Heart right ventricle (tissue), 16 donors: ENCODE measurements around the gene GRHL1. TPM values are rescaled to one million over a fixed set of nuclear protein-coding genes. Genes with fewer than 3 reads are reported as not detected.
A peak's percentile ranks its signal among the peaks of the same experiment; 100 is the strongest.

Experiments used
- ATAC-seq, 8 donors: fragments of 200-7000 bp; cut with Tn5 transposase; one replicate each; pipeline ENCODE4 v1.9.1; 2020; ENCODE audit warnings: mild to moderate bottlenecking in 8 of 8, moderate library complexity in 8 of 8, moderate number of reproducible peaks in 1 of 8
- DNase-seq, 2 donors: peaks; one replicate each; pipeline ENCODE4 v3.0.0-alpha.2; 2020
- H3K27ac ChIP-seq, 10 donors: fragments of 200-600 bp; sonication (generic) in 2 of 10; one replicate each; pipeline versions ENCODE4 v1.5.0 to v1.8.0; 2020 to 2022; ENCODE audit warnings: mild to moderate bottlenecking in 3 of 10
- H3K27me3 ChIP-seq, 7 donors: fragments of 200-600 bp; one replicate each; pipeline ENCODE4 v1.8.0; 2021 to 2022; ENCODE audit warnings: mild to moderate bottlenecking in 2 of 7
- H3K36me3 ChIP-seq, 9 donors: fragments of 200-600 bp; sonication (generic) in 1 of 9; one replicate each; pipeline versions ENCODE4 v1.5.0 to v1.8.0; 2020 to 2022; ENCODE audit warnings: mild to moderate bottlenecking in 2 of 9
- H3K4me1 ChIP-seq, 9 donors: fragments of 200-600 bp; sonication (generic) in 1 of 9; one replicate each; pipeline versions ENCODE4 v1.5.0 to v1.8.0; 2020 to 2022; ENCODE audit warnings: mild to moderate bottlenecking in 4 of 9
- H3K4me3 ChIP-seq, 10 donors: fragments of 200-600 bp; sonication (generic) in 2 of 10; one replicate each; pipeline versions ENCODE4 v1.5.0 to v1.8.0; 2020 to 2022; ENCODE audit warnings: mild to moderate bottlenecking in 7 of 10, moderate library complexity in 2 of 10
- H3K9me3 ChIP-seq, 11 donors: fragments of 200-600 bp in 10 of 11; sonication (generic) in 2 of 11; one replicate each; pipeline versions ENCODE4 v1.5.0 to v1.8.0; 2013 to 2022; ENCODE audit warnings: mild to moderate bottlenecking in 2 of 11, control low read depth in 1 of 11, moderate library complexity in 1 of 11
- WGBS, 2 donors: extraction: QIAGEN DNeasy Blood & Tissue Kit; methylation state at CpG; one replicate each; pipeline ENCODE4 v1.1.7; 2013; ENCODE audit warnings: inconsistent platforms in 1 of 2; 5-methylcytosine and 5-hydroxymethylcytosine counted together
- intact Hi-C, 10 donors: fragments of 100-400 bp; cut with DNase I; formaldehyde crosslinking; loops; one replicate each; pipeline versions ENCODE4 v1.11.1 to v1.14.2; 2022
- polyA plus RNA-seq, 2 donors: library from polyadenylated mRNA; stranded (reverse); fragments of 200-250 nt; gene quantifications; one replicate each; pipeline ENCODE4 v1.2.3, GENCODE V29; 2013
- total RNA-seq, 10 donors: library from RNA; stranded (reverse); fragmentation: NEBNext Ultra II Directional in 3 of 10; extraction: Animal tissue kit (Norgen Biotek cat#: 25700) in 3 of 10; gene quantifications; one replicate each; pipeline versions ENCODE4 v1.2.1 to v1.2.4, GENCODE V29; 2021 to 2023
- TF ChIP-seq, protein P1 (sequence below), 9 donors: fragments of 200-600 bp; sonication (generic) in 2 of 9; IDR thresholded peaks; one replicate each; pipeline versions ENCODE4 v1.5.0 to v1.8.0; 2021 to 2022; ENCODE audit warnings: antibody characterized with exemption in 9 of 9, mild to moderate bottlenecking in 5 of 9, moderate library complexity in 1 of 9
- donor health status: Arrhythmogenic right ventricular cardiomyopathy.
- donor health status: ischemic (EF 13 %, LVEDD 7.1; RV severe dilation, severe dysfunction).
- donor health status: healthy with polysubstance abuse.
- donor health status: DM: no; HTN: yes; CAD: no.
- donor health status: DM: no; HTN: no; CAD: no.
- donor health status: ischemic (EF 25% LVEDD 6.9; RV normal size, moderate dysfunction).
- donor health status: ischemic (EF 25% LVEDD 5.7; RV mildly dilated, moderate dysfunction).
- donor health status: healthy.
- donor health status: DM: yes; HTN: yes; CAD: no.
- donor health status: Ischemic cardiomyopathy.
- donor health status: ischemic (EF 35%, LVEDD 5.7; RV mildly dilated, moderate dysfunction).
- donor health status: nonischemic (EF 11% LVEDD 7.7; RV severe dilation, severe dysfunction).
- donor health status: DM: yes; HTN: yes; CAD: no.
- donor health status: PGD.
- donor health status: ischemic (EF 29% LVEDD 5.4; RV normal size, mild dysfunction).
- donor health status: nonischemic (EF 23%, LVEDD 6.1; RV moderate dilation, normal function).

Gene GRHL1
- total and polyA plus RNA-seq, 12 donors, result 0.29 to 3.0 (median 0.90) TPM

DNA sequence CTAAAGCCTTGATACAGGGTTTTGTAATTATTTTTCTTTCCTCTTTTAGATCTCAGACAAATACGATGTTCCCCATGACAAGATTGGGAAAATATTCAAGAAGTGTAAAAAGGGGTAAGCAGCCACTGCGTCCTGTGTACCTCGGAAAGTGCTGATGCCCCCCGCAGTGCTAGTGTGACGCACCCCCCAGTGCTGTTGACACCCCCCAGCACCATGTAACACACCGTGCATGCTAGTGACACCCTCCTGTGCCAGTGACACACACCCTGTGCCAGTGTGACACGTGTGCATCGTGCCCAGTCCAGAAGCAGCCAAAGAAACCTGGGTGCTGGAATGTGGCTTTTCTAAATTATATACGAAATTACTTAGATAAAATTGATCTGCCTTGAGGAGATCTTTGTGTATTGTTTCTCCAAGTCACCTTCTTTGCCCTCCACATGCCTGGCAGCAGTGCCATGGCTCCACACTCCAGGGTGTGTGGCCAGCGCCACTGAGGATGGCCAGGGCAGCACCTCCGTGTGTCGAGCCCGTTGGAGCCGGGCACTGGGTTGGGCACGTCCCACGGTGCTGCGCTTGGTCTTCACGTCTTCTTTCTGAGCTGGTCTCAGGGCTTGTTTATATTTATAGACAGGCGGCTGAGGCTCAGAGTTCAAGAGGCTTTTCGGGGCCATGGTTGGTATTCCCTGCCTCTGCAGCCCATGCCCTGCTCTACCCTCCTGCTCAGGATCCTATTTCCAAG lies 47.6 kb downstream of the GRHL1 start:
- TF ChIP-seq, protein P1, sequence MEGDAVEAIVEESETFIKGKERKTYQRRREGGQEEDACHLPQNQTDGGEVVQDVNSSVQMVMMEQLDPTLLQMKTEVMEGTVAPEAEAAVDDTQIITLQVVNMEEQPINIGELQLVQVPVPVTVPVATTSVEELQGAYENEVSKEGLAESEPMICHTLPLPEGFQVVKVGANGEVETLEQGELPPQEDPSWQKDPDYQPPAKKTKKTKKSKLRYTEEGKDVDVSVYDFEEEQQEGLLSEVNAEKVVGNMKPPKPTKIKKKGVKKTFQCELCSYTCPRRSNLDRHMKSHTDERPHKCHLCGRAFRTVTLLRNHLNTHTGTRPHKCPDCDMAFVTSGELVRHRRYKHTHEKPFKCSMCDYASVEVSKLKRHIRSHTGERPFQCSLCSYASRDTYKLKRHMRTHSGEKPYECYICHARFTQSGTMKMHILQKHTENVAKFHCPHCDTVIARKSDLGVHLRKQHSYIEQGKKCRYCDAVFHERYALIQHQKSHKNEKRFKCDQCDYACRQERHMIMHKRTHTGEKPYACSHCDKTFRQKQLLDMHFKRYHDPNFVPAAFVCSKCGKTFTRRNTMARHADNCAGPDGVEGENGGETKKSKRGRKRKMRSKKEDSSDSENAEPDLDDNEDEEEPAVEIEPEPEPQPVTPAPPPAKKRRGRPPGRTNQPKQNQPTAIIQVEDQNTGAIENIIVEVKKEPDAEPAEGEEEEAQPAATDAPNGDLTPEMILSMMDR (IDR thresholded peaks at IDR 0.05), result no peak
- H3K9me3 ChIP-seq, result no peaks in the 10 kb centered on the region
- H3K27me3 ChIP-seq, result no peaks in the 10 kb centered on the region
- no peak overlapping the region for H3K4me3 ChIP-seq
- DNase-seq (no peak), ATAC-seq (peak in 2 of 8 donors; percentile 35 to 53)
- intact Hi-C loops, result no loop called here
- H3K27ac ChIP-seq, result no peak overlapping the region
- H3K36me3 ChIP-seq, result no peaks in the 10 kb centered on the region
- H3K4me1 ChIP-seq, result peaks cover 0 to 42% (median 19%) of the 10 kb centered on the region in 9 donors
- 92 to 93% methylated on average over 20 of the region's 20 CpGs for WGBS, 2 donors

DNA sequence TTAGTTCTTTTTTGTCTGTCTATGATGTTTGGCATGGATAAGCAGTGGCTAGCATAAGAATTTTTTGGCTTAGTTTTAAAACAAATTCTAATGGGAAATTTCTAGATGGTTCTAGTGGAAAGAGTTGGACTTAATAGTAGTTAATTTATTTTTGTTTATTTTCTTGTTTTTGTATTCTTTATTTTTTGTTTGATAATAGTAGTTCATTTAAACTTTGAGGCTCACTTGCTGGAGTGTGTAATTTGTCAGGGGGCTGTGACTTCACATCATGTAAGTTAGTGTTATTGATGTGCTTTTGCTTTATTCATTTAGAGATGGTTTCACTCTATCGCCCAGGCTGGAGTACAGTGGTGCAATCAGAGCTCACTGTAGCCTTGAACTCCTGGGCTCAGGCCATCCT lies 48.2 kb downstream of the GRHL1 start:
- TF ChIP-seq, protein P1 (IDR thresholded peaks at IDR 0.05), result no peak
- Histone ChIP-seq H3K9me3 (no peaks in the 10 kb centered on the region), H3K27ac (no peak overlapping the region), H3K36me3 (no peaks in the 10 kb centered on the region), H3K4me3 (no peak overlapping the region), H3K27me3 (no peaks in the 10 kb centered on the region), H3K4me1 (peaks cover 0 to 41% (median 15%) of the 10 kb centered on the region in 9 donors)
- 96 to 97% methylated on average over 1 of the region's 1 CpG for whole genome bisulfite sequencing, 2 donors
- DNase-seq (no peak), ATAC-seq (no peak)
- intact Hi-C loops, result no loop called here

DNA sequence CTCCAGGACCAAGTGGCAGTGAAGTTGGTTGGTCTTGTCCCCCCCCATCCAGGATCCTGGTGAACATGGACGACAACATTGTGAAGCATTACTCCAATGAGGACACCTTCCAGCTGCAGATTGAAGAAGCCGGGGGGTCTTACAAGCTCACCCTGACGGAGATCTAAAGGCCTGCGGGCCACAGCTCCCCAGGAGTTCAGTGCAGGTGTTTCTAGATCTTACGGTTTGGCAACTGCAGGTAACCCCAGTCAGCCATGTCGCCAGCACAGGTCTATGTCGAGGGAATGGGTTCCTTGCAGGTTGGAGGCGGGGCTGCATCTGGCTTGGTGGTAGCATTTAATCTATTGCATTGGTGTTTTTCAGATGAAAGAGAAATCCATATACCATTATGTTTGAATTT lies 49.0 kb downstream of the GRHL1 start:
- Histone ChIP-seq H3K4me3 (no peak overlapping the region), H3K36me3 (no peaks in the 10 kb centered on the region), H3K4me1 (peaks cover 0 to 35% (median 13%) of the 10 kb centered on the region in 9 donors), H3K9me3 (no peaks in the 10 kb centered on the region), H3K27me3 (no peaks in the 10 kb centered on the region), H3K27ac (no peak overlapping the region)
- no peak for DNase-seq
- intact Hi-C loops, result no loop called here
- no peak for ATAC-seq
- 96% methylated on average over 8 of the region's 8 CpGs for WGBS, 2 donors
- TF ChIP-seq, protein P1 (IDR thresholded peaks at IDR 0.05), result no peak

DNA sequence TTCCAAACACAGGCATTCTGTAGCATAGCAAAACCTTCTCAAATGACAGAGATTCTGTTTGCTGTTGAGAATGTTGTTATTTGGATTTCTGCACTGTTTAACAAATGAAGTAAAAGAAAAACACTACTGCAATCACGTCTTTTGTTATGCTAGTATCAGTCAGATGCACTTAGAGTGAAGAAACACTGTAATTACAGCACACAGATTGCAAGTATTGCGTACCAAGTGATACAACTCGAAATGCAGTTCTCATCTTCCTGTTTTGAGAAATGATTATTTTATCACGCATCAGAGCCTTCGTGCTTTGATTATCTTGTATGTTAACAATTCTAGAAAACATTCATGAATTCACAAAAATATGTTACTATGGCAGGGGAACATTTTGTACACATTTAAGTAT lies 50.1 kb downstream of the GRHL1 start:
- TF ChIP-seq, protein P1 (IDR thresholded peaks at IDR 0.05), result no peak
- Histone ChIP-seq H3K36me3 (no peaks in the 10 kb centered on the region), H3K4me1 (peaks cover 0 to 31% (median 14%) of the 10 kb centered on the region in 9 donors), H3K4me3 (no peak overlapping the region), H3K27ac (no peak overlapping the region), H3K9me3 (no peaks in the 10 kb centered on the region), H3K27me3 (peaks cover 0 to 10% (median 0%) of the 10 kb centered on the region in 7 donors)
- WGBS, 2 donors, result 80 to 93% methylated on average over 5 of the region's 5 CpGs
- intact Hi-C loops, result no loop called here
- no peak for DNase-seq
- no peak for ATAC-seq
